NT2/D1 (cell line): ENCODE data around the gene DMPK.

Source experiments
- SUZ12 ChIP-seq: IDR thresholded peaks from 2 replicates; pipeline ENCODE4 v1.6.1; 2011; ENCODE audit not compliant: insufficient read length, insufficient read depth; ENCODE audit errors: extremely low read depth
- YY1 ChIP-seq: IDR thresholded peaks from 2 replicates; pipeline ENCODE4 v1.6.1; 2011; ENCODE audit not compliant: insufficient read length, insufficient read depth
- ZNF274 ChIP-seq: IDR thresholded peaks from 2 replicates; pipeline ENCODE4 v1.6.1; 2011; ENCODE audit warnings: mild to moderate bottlenecking, low read depth, low read length

DNA sequence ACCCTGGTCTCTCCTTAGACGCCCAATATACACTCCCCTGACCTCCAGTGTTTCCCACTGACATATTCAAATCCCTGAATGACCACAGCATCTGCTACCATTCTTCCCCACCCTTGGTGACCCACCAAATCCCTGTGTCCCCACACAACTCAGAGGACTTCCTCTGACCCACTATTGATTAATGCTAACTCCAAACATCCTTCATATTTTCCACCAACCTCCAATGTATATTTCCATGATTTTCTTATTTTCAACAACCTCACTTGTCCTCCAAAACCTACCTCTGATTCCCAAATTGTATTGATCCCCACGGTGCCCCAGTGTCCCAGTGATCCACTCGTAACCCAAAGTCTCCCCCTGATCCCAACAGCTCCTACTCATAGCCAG is 10.9 kb upstream of the DMPK start:
- no peak for TF ChIP-seq YY1
- no peak for TF ChIP-seq ZNF274
- TF ChIP-seq SUZ12, result no peak
